ENCODE results near the gene PRKG1.
"Not testable (repeated sequence)": the region's sequence is repeated elsewhere in the genome, so short reads cannot be mapped to it uniquely, and the experiment has no call there.

PRKG1 gene

GRCh38 chr10:51581196-51581595 is 506.9 kb downstream of the PRKG1 start:
- 85 to 97% methylated on average over 2 to 4 of the region's 6 CpGs for WGBS, 2 experiments (ENCODE audit: insufficient coverage in 2 of 2)
- H3K9me3 ChIP-seq (ENCODE audit: control insufficient read depth, low read length); H3K4me3 ChIP-seq (ENCODE audit: extremely low read depth, insufficient read depth, low read length, poor library complexity, severe bottlenecking); H3K36me3 ChIP-seq (ENCODE audit: control insufficient read depth, insufficient read depth, low read length); H3K4me1 ChIP-seq (ENCODE audit: control insufficient read depth, insufficient read depth, low read length, poor library complexity, severe bottlenecking); H3K27ac ChIP-seq (ENCODE audit: low read depth, low read length, severe bottlenecking): not testable (repeated sequence)

- Histone ChIP-seq H3K4me1 (ENCODE audit: control insufficient read depth, insufficient read depth, low read length, poor library complexity, severe bottlenecking) (no peaks in the 10 kb centered on the region), H3K27ac (ENCODE audit: low read depth, low read length, severe bottlenecking) (no peak overlapping the region), H3K36me3 (ENCODE audit: control insufficient read depth, insufficient read depth, low read length) (no peaks in the 10 kb centered on the region), H3K4me3 (ENCODE audit: extremely low read depth, insufficient read depth, low read length, poor library complexity, severe bottlenecking) (no peak overlapping the region), H3K9me3 (ENCODE audit: control insufficient read depth, low read length) (peaks cover 5% of the 10 kb centered on the region)
Observed at GRCh38 chr10:51583976-51584375, 509.7 kb downstream of the PRKG1 start.

GRCh38 chr10:51585742-51586141 is 511.5 kb downstream of the PRKG1 start:
- Histone ChIP-seq H3K27ac (ENCODE audit: low read depth, low read length, severe bottlenecking) (no peak overlapping the region), H3K4me3 (ENCODE audit: extremely low read depth, insufficient read depth, low read length, poor library complexity, severe bottlenecking) (no peak overlapping the region), H3K9me3 (ENCODE audit: control insufficient read depth, low read length) (peaks cover 5% of the 10 kb centered on the region), H3K36me3 (ENCODE audit: control insufficient read depth, insufficient read depth, low read length) (no peaks in the 10 kb centered on the region), H3K4me1 (ENCODE audit: control insufficient read depth, insufficient read depth, low read length, poor library complexity, severe bottlenecking) (no peaks in the 10 kb centered on the region)
- WGBS, 2 experiments (ENCODE audit: insufficient coverage in 2 of 2), result 100% methylated on average over 3 to 4 of the region's 7 CpGs

GRCh38 chr10:51588984-51589383 is 514.7 kb downstream of the PRKG1 start:
- WGBS, 2 experiments (ENCODE audit: insufficient coverage in 2 of 2), result 83% methylated on average over 1 of the region's 1 CpG; no CpG with 5 or more reads in 1 of the 2 experiments
- Histone ChIP-seq H3K4me1 (ENCODE audit: control insufficient read depth, insufficient read depth, low read length, poor library complexity, severe bottlenecking) (no peaks in the 10 kb centered on the region), H3K27ac (ENCODE audit: low read depth, low read length, severe bottlenecking) (no peak overlapping the region), H3K36me3 (ENCODE audit: control insufficient read depth, insufficient read depth, low read length) (no peaks in the 10 kb centered on the region), H3K9me3 (ENCODE audit: control insufficient read depth, low read length) (no peaks in the 10 kb centered on the region), H3K4me3 (ENCODE audit: extremely low read depth, insufficient read depth, low read length, poor library complexity, severe bottlenecking) (no peak overlapping the region)

- WGBS, 2 experiments (ENCODE audit: insufficient coverage in 2 of 2), result 0 to 81% methylated on average over 1 to 2 of the region's 2 CpGs
- no peaks in the 10 kb centered on the region for H3K36me3 ChIP-seq (ENCODE audit: control insufficient read depth, insufficient read depth, low read length)
- no peaks in the 10 kb centered on the region for H3K4me1 ChIP-seq (ENCODE audit: control insufficient read depth, insufficient read depth, low read length, poor library complexity, severe bottlenecking)
- no peaks in the 10 kb centered on the region for H3K9me3 ChIP-seq (ENCODE audit: control insufficient read depth, low read length)
- no peak overlapping the region for H3K27ac ChIP-seq (ENCODE audit: low read depth, low read length, severe bottlenecking)
- H3K4me3 ChIP-seq (ENCODE audit: extremely low read depth, insufficient read depth, low read length, poor library complexity, severe bottlenecking), result no peak overlapping the region
Observed at GRCh38 chr10:51590818-51591217, 516.5 kb downstream of the PRKG1 start.

GRCh38 chr10:51596695-51597094 is 522.4 kb downstream of the PRKG1 start:
- H3K4me3 ChIP-seq (ENCODE audit: extremely low read depth, insufficient read depth, low read length, poor library complexity, severe bottlenecking), result no peak overlapping the region
- H3K4me1 ChIP-seq (ENCODE audit: control insufficient read depth, insufficient read depth, low read length, poor library complexity, severe bottlenecking), result no peaks in the 10 kb centered on the region
- no peaks in the 10 kb centered on the region for H3K9me3 ChIP-seq (ENCODE audit: control insufficient read depth, low read length)
- WGBS, 2 experiments (ENCODE audit: insufficient coverage in 2 of 2), result no CpG with 5 or more reads among the region's 3 CpGs
- H3K27ac ChIP-seq (ENCODE audit: low read depth, low read length, severe bottlenecking), result no peak overlapping the region
- H3K36me3 ChIP-seq (ENCODE audit: control insufficient read depth, insufficient read depth, low read length), result no peaks in the 10 kb centered on the region

- Histone ChIP-seq H3K27ac (ENCODE audit: low read depth, low read length, severe bottlenecking) (no peak overlapping the region), H3K4me1 (ENCODE audit: control insufficient read depth, insufficient read depth, low read length, poor library complexity, severe bottlenecking) (no peaks in the 10 kb centered on the region), H3K4me3 (ENCODE audit: extremely low read depth, insufficient read depth, low read length, poor library complexity, severe bottlenecking) (no peak overlapping the region), H3K36me3 (ENCODE audit: control insufficient read depth, insufficient read depth, low read length) (no peaks in the 10 kb centered on the region), H3K9me3 (ENCODE audit: control insufficient read depth, low read length) (no peaks in the 10 kb centered on the region)
- WGBS, 2 experiments (ENCODE audit: insufficient coverage in 2 of 2), result no CpG with 5 or more reads among the region's 1 CpG
Observed at GRCh38 chr10:51599647-51600046, 525.4 kb downstream of the PRKG1 start.

- H3K9me3 ChIP-seq (ENCODE audit: control insufficient read depth, low read length), result no peaks in the 10 kb centered on the region
Observed at GRCh38 chr10:51602326-51602725, 528.0 kb downstream of the PRKG1 start.

GRCh38 chr10:51604579-51604978 is 530.3 kb downstream of the PRKG1 start:
- Histone ChIP-seq H3K27ac (ENCODE audit: low read depth, low read length, severe bottlenecking) (no peak overlapping the region), H3K4me1 (ENCODE audit: control insufficient read depth, insufficient read depth, low read length, poor library complexity, severe bottlenecking) (no peaks in the 10 kb centered on the region), H3K4me3 (ENCODE audit: extremely low read depth, insufficient read depth, low read length, poor library complexity, severe bottlenecking) (no peak overlapping the region), H3K36me3 (ENCODE audit: control insufficient read depth, insufficient read depth, low read length) (no peaks in the 10 kb centered on the region), H3K9me3 (ENCODE audit: control insufficient read depth, low read length) (no peaks in the 10 kb centered on the region)
- 77 to 92% methylated on average over 3 to 5 of the region's 5 CpGs for WGBS, 2 experiments (ENCODE audit: insufficient coverage in 2 of 2)

More at GRCh38 chr10:51602326-51602725, 528.0 kb downstream of the PRKG1 start:
- Histone ChIP-seq H3K4me3 (ENCODE audit: extremely low read depth, insufficient read depth, low read length, poor library complexity, severe bottlenecking) (no peak overlapping the region), H3K36me3 (ENCODE audit: control insufficient read depth, insufficient read depth, low read length) (no peaks in the 10 kb centered on the region), H3K4me1 (ENCODE audit: control insufficient read depth, insufficient read depth, low read length, poor library complexity, severe bottlenecking) (no peaks in the 10 kb centered on the region), H3K27ac (ENCODE audit: low read depth, low read length, severe bottlenecking) (no peak overlapping the region)
- 86 to 89% methylated on average over 1 to 3 of the region's 5 CpGs for WGBS, 2 experiments (ENCODE audit: insufficient coverage in 2 of 2)

GRCh38 chr10:51606825-51607462 is 532.7 kb downstream of the PRKG1 start:
- H3K4me1 ChIP-seq (ENCODE audit: control insufficient read depth, insufficient read depth, low read length, poor library complexity, severe bottlenecking), result no peaks in the 10 kb centered on the region
- H3K36me3 ChIP-seq (ENCODE audit: control insufficient read depth, insufficient read depth, low read length), result no peaks in the 10 kb centered on the region
- H3K9me3 ChIP-seq (ENCODE audit: control insufficient read depth, low read length), result no peaks in the 10 kb centered on the region
- 90 to 95% methylated on average over 6 of the region's 6 CpGs for WGBS, 2 experiments (ENCODE audit: insufficient coverage in 2 of 2)
- H3K27ac ChIP-seq (ENCODE audit: low read depth, low read length, severe bottlenecking), result no peak overlapping the region
- no peak overlapping the region for H3K4me3 ChIP-seq (ENCODE audit: extremely low read depth, insufficient read depth, low read length, poor library complexity, severe bottlenecking)

- Histone ChIP-seq H3K4me1 (ENCODE audit: control insufficient read depth, insufficient read depth, low read length, poor library complexity, severe bottlenecking) (no peaks in the 10 kb centered on the region), H3K27ac (ENCODE audit: low read depth, low read length, severe bottlenecking) (no peak overlapping the region), H3K36me3 (ENCODE audit: control insufficient read depth, insufficient read depth, low read length) (no peaks in the 10 kb centered on the region), H3K9me3 (ENCODE audit: control insufficient read depth, low read length) (no peaks in the 10 kb centered on the region), H3K4me3 (ENCODE audit: extremely low read depth, insufficient read depth, low read length, poor library complexity, severe bottlenecking) (no peak overlapping the region)
- 82 to 100% methylated on average over 1 to 3 of the region's 3 CpGs for WGBS, 2 experiments (ENCODE audit: insufficient coverage in 2 of 2)
Observed at GRCh38 chr10:51607463-51607835, 533.2 kb downstream of the PRKG1 start.
